Raji (cell line): Measurements from ENCODE around the gene GAS6.

Experiments
- POLR2A ChIP-seq: IDR thresholded peaks from 2 replicates; pipeline ENCODE4 v1.6.1; 2011; ENCODE audit warnings: low read depth, low read length, control low read depth; ENCODE audit not compliant: insufficient read depth

Gene GAS6

DNA sequence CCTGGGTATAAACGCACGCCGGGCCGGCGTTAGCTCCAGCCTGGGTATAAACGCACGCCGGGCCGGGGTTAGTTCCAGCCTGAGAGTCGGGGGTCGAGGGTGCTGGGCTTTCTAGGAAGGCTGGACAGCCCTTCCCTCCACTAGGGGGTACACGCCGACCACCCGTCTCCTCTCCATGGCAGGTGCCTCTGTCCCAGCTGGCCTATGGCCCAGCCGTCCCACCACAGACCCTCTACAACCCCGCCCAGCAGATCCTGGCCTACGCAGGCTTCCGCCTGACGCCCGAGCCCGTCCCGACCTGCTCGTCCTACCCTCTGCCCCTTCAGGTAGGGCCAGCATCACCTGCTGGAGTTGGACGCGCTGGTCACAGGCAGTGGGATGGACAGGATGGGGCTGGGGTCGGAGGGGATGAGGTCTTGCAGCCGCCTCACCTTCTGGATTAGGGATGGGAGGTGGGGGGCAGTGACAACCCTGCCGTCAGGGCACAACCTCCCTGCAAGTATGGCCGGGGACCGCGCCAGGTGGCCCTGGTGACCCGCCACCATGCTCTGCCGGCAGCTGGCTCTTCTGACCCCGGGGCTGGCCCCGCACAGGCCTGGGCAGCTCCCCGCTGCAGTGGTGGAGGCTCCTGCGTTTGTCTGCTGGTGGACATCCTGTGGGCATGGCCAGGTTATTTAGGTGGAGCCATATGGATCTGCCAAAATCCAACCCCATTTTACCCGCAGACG lies 59.0 kb downstream of the GAS6 start:
- no peak for TF ChIP-seq POLR2A

DNA sequence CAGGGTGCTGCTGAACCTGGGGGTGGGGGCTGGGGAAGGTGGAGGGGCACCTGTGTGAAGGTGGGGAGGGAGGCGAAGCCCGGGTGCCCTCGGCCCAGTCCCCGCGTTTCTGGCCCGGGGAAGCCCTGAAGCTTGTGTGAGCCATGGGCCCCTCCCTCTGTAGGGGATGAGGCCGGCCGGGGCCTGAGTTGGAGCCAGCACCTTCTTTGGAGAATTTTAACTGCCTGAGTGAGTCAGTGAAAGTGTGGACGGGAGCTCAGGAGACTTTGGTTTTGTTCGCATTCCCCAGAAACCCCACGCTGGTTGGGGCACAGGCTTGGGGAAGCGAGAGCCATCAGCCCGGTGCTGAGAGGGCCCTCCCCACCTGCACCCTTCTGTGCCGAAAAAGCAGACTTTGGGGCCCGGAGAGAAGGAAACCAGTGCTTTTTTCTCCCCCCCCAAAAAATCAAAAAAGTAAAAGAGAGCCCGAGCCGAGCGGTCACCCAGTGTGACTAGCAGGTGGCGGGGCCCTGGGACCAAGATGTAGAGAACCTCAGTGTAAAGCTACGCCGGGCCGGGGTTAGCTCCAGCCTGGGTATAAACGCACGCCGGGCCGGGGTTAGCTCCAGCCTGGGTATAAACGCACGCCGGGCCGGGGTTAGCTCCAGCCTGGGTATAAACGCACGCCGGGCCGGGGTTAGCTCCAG lies 59.7 kb downstream of the GAS6 start:
- no peak for TF ChIP-seq POLR2A

DNA sequence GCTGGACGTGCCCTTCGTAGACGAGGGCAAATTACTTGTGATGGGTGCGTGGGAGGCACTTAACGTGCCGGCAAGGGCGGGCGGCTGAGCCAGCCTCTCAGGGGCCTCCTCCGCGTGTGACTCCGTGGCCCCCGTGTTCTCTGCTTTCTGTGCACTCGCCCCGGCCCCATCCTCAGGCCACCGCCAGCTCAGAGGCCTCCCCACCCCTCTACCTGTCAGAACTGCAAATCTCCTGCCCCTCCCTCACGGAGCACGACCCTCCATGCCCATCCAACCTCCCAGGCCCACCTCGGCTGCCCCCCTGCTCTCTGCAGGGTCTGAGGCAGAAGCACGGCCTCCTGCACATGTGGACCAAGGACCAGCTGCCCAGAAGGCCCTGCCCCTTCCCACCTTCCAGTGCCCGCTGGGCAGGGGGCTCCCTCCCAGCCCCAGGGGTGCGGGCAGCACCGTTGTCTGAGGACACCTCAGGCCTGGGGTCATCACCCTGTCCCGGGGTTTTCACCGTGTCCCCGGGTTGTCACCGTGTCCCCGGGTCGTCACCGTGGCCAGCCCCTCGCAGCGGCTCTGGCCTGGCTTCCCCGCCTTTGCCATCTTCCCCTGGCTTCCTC lies 60.4 kb downstream of the GAS6 start:
- no peak for TF ChIP-seq POLR2A

DNA sequence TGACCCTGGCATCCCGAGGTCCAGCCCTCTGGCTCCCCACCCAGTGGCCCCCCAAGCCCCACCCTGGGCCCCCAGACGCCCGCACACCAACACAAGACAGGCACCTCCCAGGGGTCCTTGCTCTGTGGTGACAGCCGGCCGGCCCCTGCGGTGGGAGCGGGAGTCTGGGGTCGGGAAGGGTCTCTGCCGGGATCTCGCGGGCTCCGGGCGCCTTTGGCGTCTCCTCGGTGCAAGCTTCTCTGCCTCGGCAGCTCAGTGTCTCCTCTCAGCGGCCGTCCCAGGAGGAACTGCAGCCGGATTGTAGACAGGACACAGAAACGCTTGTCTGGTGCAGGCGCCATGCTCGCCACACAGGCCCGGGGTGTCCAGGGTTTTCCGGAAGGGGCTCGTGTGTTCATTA lies 61.1 kb downstream of the GAS6 start:
- TF ChIP-seq POLR2A, result no peak

DNA sequence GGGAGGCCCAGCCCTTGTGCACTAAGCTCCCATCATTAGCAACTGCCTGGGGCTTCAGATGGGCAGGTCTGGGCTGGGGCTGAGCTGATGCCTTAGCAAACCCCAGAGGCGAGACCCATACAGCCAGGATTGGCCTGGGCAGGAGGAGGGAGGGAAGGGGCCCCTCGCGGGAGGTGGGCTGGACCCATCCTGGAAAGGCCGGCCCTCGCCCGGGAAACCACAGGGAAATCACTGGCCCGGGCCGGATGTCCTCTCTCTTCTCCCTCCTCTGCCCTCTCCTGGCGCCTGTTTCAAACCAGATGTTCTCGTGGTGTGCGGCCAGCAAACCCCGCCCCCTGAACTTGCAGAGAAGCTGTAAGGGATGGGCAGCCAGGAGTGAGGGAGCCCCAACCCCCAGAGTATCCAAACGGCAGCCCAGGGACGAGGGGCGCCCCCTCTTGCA lies 61.8 kb downstream of the GAS6 start:
- no peak for TF ChIP-seq POLR2A

DNA sequence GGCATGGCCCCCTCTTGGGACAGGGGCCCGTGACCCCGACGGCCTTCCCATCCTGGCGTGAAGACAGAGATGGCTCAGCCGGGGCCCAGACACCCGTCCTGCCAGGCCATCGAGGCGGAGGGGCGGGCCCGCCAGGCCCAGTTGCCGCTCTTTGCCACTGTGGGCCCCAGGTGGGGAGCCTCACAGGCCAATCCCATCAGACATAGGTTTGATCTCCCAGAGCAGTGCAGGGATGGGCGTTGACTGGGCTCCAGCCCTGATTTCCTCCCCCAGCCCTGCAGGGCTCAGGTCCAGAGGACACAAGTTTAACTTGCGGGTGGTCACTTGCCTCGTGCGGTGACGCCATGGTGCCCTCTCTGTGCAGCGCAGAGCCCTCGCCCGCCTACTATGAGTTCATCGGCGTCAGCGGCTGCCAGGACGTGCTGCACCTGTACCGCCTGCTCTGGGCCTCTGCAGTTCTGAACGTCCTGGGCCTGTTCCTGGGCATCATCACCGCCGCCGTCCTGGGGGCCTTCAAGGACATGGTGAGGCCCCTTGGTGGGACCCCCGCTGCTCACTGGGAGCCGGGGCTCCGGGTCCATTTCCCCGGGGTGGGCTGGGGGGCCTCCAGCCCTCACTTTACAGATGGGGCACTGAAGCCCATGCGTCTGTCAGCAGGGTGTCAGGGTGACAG lies 62.5 kb downstream of the GAS6 start:
- no peak for TF ChIP-seq POLR2A

GRCh38 chr13:113800576-113800926 lies 63.3 kb downstream of the GAS6 start:
- no peak for TF ChIP-seq POLR2A

DNA sequence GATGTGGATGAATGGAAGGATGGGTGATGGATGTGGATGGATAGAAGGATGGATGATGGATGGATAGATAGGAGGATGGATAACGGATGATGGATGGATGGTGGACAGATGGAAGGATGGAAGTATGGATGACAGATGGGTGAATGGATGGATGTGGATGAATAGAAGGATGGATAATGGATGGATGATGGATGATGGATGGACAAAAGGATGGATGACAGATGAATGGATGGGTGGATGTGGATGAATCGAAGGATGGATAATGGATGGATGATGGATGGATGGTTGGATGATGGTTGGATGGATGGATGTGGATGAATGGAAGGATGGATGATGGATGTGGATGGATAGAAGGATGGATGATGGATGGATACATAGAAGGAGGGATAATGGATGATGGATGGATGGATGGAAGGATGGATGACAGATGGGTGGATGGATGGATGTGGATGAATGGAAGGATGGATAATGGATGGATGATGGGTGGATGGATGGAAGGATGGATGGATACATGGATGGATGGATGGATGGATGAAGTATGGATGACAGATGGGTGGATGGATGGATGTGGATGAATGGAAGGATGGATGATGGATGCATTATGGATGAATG lies 65.6 kb downstream of the GAS6 start:
- TF ChIP-seq POLR2A, result no peak

DNA sequence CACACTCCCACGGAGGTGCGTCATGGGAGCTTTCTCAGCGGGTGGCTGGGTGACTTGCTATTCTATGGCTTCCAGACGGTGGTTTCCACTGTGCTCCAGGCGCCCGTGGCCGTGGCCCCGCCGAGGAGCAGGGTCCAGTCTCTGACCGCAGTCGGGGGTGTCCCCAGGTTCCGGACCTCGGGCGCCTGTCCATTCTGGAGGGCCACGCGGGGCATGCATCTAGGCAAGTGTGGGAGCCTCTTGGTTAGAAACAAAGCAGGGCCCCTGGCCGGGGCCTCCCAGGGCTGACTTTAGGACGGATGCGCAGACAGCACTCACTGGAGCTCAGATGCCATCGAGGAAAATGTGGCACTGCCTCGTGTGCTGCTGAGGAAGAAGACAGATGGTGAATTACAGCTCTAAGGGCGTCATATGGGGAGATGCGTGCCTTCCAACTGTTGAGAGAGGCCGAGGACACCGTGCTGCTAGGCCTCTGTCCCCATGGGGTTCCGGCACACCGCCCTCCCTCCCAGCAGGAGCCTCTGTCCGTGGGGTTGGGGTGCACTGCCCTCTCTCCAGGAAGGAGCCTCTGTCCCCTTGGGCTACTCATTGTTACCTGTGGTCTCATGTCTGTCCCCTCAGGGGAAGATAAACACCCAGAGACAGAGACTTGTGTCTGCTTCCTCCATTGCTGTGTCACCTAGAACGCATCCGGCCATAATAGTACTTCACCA lies 66.8 kb downstream of the GAS6 start:
- TF ChIP-seq POLR2A, result no peak

DNA sequence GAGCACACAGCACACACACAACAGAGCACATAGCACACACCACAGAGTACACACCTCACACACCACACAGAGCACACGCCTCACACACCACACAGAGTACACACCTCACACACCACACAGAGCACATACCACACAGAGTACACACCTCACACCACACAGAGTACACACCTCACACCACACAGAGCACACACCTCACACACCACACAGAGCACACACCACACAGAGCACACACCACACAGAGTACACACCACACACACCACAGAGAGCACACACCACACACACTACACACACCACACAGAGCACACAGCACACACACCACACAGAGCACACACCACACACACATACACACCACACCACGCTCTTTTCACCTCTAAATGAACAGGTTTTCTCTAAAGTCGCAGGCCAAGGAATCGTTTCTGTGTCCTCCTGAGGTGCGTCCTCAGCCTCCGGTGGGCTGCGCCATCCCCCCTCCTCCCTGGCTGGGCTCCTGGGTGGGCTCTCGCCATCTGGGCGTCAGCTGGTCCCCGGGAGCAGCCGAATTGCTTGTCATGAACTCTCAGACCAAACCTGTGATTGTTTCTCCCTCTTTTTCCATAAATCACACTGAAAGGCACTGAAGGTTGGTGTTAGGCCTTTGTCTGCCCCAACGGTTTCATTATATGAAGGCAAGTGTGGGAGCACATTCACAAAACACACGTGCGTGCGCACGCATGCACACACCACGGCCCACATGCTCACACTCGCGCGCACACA lies 67.5 kb downstream of the GAS6 start:
- no peak for TF ChIP-seq POLR2A

- no peak for TF ChIP-seq POLR2A
Observed at GRCh38 chr13:113794764-113795173, 69.1 kb downstream of the GAS6 start.

GRCh38 chr13:113794086-113794485 lies 69.8 kb downstream of the GAS6 start:
- no peak for TF ChIP-seq POLR2A

GRCh38 chr13:113793718-113794085 lies 70.2 kb downstream of the GAS6 start:
- TF ChIP-seq POLR2A, result no peak
